A673 (cell line): ENCODE data around the gene MRTFA. TPM values are rescaled to one million over a fixed set of nuclear protein-coding genes. Genes with fewer than 3 reads are reported as not detected.
"Not testable (repeated sequence)": the region's sequence is repeated elsewhere in the genome, so short reads cannot be mapped to it uniquely, and the experiment has no call there.

Experiments
- BruUV-seq: library from RNA; stranded (reverse); fragments of 400-500 nt; replicated peaks from 2 replicates; lab custom pipeline; 2021; lab: Mats Ljungman, UMichigan
- CTCF ChIA-PET: fragments of 300-600 bp; sonication (Branson Sonifier 250); formaldehyde crosslinking; loops from one replicate; lab custom pipeline; 2022; ENCODE audit warnings: antibody characterized with exemption; lab: Charles Lee
- POLR2A ChIA-PET: fragments of 300-600 bp; sonication (Branson Sonifier 250); formaldehyde crosslinking; loops from one replicate; lab custom pipeline; 2022; ENCODE audit warnings: antibody characterized with exemption; ENCODE audit not compliant: low non-redundant PET; lab: Charles Lee
- DNase-seq: peaks from one replicate; pipeline ENCODE4 v3.0.0-alpha.2; 2015; ENCODE audit warnings: low spot score
- H3K27ac ChIP-seq: fragments of 200-600 bp; sonication (generic); 2 replicates; pipeline ENCODE4 v1.5.1; 2016; ENCODE audit warnings: mixed run types, low read depth, mild to moderate bottlenecking, mixed read lengths, antibody characterized with exemption, low read length; ENCODE audit not compliant: poor library complexity, severe bottlenecking
- H3K27me3 ChIP-seq: fragments of 200-600 bp; sonication (generic); replicated peaks from 2 replicates; pipeline ENCODE4 v1.6.1; 2017; ENCODE audit warnings: mixed run types, low read depth, mild to moderate bottlenecking, mixed read lengths, antibody characterized with exemption, low read length; ENCODE audit not compliant: insufficient read depth, poor library complexity
- H3K36me3 ChIP-seq: fragments of 200-600 bp; sonication (generic); 2 replicates; pipeline ENCODE4 v1.6.1; 2016; ENCODE audit warnings: mixed run types, mild to moderate bottlenecking, mixed read lengths, antibody characterized with exemption, low read length; ENCODE audit not compliant: insufficient read depth, poor library complexity, severe bottlenecking
- H3K4me1 ChIP-seq: fragments of 200-600 bp; sonication (generic); 2 replicates; pipeline ENCODE4 v1.6.1; 2017; ENCODE audit warnings: mixed run types, mild to moderate bottlenecking, mixed read lengths, antibody characterized with exemption, low read length; ENCODE audit not compliant: insufficient read depth, poor library complexity, severe bottlenecking
- H3K4me3 ChIP-seq: fragments of 200-600 bp; sonication (generic); 2 replicates; pipeline ENCODE4 v1.5.1; 2016; ENCODE audit warnings: low read depth, mixed run types, mild to moderate bottlenecking, mixed read lengths, low read length; ENCODE audit not compliant: poor library complexity, severe bottlenecking
- H3K9me3 ChIP-seq: fragments of 200-600 bp; sonication (generic); 2 replicates; pipeline ENCODE4 v1.6.1; 2016; ENCODE audit warnings: mixed run types, low read depth, mild to moderate bottlenecking, mixed read lengths, antibody characterized with exemption, low read length; ENCODE audit not compliant: poor library complexity, severe bottlenecking
- EZH2 ChIP-seq: fragments of 200-600 bp; sonication (generic); IDR thresholded peaks from 2 replicates; pipeline ENCODE4 v1.6.1; 2017; ENCODE audit warnings: borderline replicate concordance, low read depth, mild to moderate bottlenecking, mixed read lengths, antibody characterized with exemption, low read length; ENCODE audit not compliant: poor library complexity, severe bottlenecking
- intact Hi-C: fragments of 100-400 bp; cut with micrococcal nuclease; formaldehyde crosslinking; loops from one replicate; pipeline ENCODE4 v1.10.0; 2022; ENCODE audit not compliant: unreplicated experiment
- total RNA-seq: library from RNA; stranded (reverse); gene quantifications from 2 replicates; pipeline ENCODE4 v1.2.3, GENCODE V29; 2021
- TF ChIP-seq, protein P1 (sequence below): fragments of 300-800, 200-600 bp; sonication (generic); conservative IDR thresholded peaks from 2 replicates; pipeline ENCODE4 v1.5.1; 2017; ENCODE audit warnings: low read depth, mild to moderate bottlenecking, antibody characterized with exemption, low read length, moderate library complexity, mixed read lengths

The MRTFA gene
- total RNA-seq, 1 experiment from 2014 or later, result 35.8 TPM

DNA sequence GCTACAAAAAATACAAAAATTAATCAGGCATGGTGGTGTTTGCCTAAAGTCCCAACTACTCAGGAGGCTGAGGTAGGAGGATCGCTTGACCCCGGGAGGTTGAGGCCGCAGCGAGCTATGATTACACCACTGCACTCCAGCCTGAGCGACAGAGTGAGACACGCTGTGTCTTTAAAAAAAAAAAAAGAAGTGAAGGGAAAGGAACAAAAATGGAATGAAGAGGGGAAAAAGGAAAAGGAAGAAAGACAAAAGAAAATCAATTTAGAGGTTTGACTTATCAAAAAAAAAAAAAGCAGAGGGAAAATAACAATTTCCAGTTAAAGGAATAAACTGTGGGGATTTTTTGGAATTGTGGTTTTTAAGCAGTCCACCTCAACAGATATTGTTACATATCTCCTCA, 36.8 kb downstream of the MRTFA start:
- ChIA-PET CTCF (no interaction called here), POLR2A (no interaction called here)
- Histone ChIP-seq H3K4me3 (no peak overlapping the region), H3K36me3 (no peaks in the 10 kb centered on the region), H3K27me3 (no peaks in the 10 kb centered on the region), H3K9me3 (no peaks in the 10 kb centered on the region), H3K4me1 (peaks cover 24% of the 10 kb centered on the region), H3K27ac (no peak overlapping the region)
- BruUV-seq, result no TSS peak
- DNase-seq, result no peak
- TF ChIP-seq EZH2, result no peak
- TF ChIP-seq, protein P1, sequence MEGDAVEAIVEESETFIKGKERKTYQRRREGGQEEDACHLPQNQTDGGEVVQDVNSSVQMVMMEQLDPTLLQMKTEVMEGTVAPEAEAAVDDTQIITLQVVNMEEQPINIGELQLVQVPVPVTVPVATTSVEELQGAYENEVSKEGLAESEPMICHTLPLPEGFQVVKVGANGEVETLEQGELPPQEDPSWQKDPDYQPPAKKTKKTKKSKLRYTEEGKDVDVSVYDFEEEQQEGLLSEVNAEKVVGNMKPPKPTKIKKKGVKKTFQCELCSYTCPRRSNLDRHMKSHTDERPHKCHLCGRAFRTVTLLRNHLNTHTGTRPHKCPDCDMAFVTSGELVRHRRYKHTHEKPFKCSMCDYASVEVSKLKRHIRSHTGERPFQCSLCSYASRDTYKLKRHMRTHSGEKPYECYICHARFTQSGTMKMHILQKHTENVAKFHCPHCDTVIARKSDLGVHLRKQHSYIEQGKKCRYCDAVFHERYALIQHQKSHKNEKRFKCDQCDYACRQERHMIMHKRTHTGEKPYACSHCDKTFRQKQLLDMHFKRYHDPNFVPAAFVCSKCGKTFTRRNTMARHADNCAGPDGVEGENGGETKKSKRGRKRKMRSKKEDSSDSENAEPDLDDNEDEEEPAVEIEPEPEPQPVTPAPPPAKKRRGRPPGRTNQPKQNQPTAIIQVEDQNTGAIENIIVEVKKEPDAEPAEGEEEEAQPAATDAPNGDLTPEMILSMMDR, result no peak
- intact Hi-C loops, result no loop called here

DNA sequence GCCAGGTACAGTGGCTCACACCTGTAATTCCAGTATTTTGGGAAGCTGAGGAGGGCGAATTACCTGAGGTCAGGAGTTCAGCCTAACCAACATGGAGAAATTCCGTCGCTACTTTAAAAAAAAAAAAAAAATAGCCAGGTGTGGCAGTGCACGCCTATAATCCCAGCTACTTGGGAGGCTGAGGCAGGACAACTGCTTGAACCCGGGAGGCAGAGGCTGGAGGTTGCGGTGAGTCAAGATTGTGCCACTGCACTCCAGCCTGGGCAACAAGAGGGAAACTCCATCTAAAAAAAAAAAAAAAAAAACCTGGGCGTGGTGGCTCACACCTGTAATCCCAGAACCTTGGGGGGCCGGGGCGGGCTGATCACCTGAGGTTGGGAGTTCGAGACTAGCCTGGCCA, 37.8 kb downstream of the MRTFA start:
- H3K9me3 ChIP-seq, H3K27ac ChIP-seq, DNase-seq, intact Hi-C loops, H3K4me3 ChIP-seq, POLR2A ChIA-PET, BruUV-seq, H3K27me3 ChIP-seq, H3K36me3 ChIP-seq: not testable (repeated sequence)
- H3K4me1 ChIP-seq, result peaks cover 23% of the 10 kb centered on the region
- CTCF ChIA-PET, result interaction anchor here (0.7 kb wide), 1 partner anchor 37 kb away, joined by 4 read pairs; no protein-coding TSS in a partner anchor

DNA sequence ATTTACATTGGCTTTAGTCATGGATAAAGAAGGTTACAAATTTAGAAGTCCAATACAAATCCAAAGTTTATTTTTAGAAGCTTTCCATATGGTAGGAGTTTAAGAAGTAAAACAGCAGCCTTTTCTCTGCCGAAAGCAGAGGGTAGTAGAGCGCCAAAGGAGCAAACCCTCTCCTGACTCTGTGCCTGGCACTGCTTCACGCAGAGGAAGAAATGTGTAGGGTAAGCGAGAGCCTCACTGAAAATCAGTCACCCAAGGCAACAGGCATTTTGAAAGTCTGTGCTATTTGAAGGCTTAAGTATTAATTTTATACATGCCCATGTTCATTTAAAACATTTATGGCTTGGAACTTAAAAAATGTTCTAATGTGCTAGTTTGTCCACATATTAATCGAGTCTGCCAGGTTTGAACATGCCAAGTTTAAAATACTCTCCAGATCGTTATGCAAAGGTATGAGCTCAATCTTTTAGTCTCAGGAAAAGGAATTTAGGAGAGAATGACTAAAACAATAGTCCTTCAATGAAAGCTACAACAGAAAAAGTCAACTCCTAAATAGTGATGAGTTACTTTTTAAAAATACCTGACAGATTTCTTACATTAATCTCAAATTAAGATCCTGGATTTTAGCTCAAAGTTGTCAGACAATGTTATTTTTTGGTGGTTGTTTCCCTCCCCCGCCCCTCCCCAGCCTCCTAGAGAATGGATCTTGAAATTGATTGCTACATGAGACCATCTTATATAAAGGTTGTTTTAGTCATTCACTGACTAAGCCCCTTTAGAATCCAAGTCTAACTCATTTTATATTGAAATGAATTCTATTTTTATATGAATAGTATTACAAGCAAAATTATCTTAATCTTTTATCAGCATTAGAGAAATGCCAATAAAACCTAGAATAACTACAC, 38.7 kb downstream of the MRTFA start:
- no peaks in the 10 kb centered on the region for H3K36me3 ChIP-seq
- no TSS peak for BruUV-seq
- intact Hi-C loops, result no loop called here
- ChIA-PET POLR2A (interaction anchor here (0.7 kb wide), 1 partner anchor 15 kb away, joined by 3 read pairs; no protein-coding TSS in a partner anchor), CTCF (no interaction called here)
- peaks cover 13% of the 10 kb centered on the region for H3K4me1 ChIP-seq
- no peaks in the 10 kb centered on the region for H3K27me3 ChIP-seq
- H3K27ac ChIP-seq, result no peak overlapping the region
- TF ChIP-seq EZH2, result no peak
- TF ChIP-seq, protein P1, result no peak
- H3K9me3 ChIP-seq, result no peaks in the 10 kb centered on the region
- DNase-seq, result no peak
- no peak overlapping the region for H3K4me3 ChIP-seq
